ENCODE data around the gene TSPAN11.
"Not testable (repeated sequence)": the region's sequence is repeated elsewhere in the genome, so short reads cannot be mapped to it uniquely, and the experiment has no call there.

The TSPAN11 gene

DNA sequence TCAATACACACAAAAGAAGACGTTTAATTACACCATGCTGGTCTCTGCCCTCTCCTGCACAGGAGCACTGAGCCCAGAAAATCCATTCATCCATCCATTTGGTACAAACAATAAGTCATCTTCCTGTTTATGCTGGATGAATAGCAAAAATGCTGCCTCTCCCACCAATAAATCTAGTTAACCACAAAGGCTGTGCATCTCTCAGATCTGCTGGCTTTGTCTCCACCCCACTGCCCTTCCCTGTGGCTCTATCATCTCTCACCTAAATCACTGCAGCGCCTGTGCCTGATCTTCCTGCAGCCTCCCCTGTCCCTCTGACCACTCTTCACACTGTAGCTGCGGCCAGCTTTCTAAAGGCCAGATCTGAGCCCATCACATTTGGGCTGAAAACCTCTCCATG lies 74.2 kb downstream of the TSPAN11 start:
- DNase-seq = no peak

DNA sequence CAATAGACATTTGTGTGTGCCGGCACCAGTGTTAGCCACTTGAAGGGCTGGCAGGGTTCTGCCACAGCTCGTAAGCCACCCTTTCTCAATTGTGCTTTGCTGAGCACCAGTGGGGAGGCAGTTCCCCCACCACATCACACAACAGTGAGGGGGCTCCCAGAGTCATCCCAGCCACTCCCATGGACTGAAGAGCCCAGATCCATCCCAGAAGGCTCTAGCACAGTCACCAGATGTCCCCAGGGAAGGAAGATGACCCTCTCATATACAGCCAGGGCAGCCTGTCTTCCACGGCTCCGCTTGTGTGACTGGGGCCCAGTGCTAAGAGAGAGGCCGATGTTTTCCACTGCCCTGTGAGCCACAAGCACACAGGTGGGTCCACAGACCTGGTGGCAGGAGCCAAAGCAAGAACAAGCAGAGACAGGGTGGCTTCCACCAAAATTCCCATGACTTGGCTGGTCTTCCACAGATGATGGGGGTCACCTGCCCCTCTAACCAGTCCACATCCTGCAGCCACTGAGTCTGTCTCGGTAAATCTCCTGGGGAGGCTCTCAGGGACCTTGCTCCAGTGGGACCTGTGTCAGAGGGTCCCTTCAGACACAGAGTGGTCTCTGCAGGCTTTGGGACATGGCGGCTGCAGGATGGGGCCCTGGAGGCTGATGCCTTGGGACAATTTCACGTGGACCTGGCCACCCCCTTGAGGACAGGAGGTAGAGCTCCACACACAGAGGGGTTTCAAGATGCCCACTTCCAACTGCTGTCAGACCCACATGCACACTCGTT lies 75.2 kb downstream of the TSPAN11 start:
- no peak for DNase-seq

DNA sequence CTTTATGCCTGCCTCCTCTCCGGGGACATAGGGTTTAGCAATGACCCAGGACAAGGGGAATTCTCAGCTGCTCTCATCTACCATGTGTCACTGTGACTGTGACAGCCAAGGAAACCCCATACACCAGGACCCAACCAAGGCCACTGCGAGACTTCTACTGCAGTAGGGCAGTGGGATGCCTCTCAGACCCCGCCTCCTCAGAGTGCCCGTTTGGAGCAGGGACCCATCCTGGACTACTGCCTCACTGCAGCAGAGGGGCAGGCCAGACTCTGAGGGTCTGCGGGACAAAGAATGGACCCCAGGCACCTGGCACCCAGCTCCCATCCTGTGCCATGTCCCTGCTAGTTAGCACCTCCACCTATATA lies 75.8 kb downstream of the TSPAN11 start:
- DNase-seq = no peak

DNA sequence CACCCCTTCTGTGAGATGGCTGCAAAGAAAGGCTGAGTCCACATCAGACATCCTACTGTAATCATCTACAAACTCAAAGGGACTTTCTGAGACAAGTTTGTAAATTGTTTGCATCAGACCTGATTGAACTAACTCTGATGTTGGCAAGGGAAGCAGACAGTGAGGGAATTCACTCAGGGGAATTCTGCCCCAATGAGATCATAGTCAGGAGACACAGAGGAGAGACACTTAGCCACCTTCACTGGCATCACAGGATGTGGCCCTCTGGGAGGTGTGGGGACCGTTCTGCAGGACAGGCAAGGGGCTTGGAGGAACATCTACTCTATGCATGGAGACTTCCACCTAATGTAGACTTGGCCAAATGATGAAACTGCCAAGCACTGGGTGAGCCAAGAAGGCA lies 76.5 kb downstream of the TSPAN11 start:
- no peak for DNase-seq

DNA sequence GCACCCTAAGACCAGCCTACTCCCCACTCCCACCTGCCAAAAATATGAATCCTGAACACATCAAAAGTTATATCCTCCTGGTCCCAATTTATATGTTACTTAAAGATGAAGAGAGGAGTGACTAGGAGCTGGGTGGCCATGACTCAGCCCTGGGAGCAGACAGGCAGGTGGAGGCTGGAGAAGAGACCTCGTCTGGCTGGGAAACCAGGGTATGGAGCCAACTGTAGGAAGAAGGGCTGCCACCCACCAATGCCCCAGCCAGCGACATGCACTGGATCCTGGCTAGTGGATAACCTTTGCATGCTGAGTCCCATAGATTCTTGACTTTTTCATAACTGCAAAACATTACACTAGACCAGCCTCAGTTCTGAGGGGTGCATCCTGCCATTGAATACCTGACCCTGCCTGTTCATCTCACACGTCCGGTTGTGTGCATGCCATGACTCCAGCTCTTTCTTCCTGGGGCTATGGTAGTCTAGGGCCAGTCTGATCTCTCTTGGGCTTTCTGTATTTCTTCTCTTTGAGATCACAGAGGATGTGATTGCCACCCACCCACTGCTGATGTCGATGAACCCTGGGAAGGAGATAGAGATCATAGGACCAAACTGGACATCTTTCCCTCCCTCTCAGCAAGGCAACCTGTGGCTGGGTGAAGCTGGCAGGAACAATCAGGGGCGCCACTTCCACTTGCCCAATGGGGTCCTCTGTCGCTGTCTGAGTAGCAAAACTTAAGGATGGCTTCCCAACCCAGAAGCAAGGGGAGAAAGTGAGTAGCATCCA lies 77.5 kb downstream of the TSPAN11 start:
- no peak for DNase-seq

DNA sequence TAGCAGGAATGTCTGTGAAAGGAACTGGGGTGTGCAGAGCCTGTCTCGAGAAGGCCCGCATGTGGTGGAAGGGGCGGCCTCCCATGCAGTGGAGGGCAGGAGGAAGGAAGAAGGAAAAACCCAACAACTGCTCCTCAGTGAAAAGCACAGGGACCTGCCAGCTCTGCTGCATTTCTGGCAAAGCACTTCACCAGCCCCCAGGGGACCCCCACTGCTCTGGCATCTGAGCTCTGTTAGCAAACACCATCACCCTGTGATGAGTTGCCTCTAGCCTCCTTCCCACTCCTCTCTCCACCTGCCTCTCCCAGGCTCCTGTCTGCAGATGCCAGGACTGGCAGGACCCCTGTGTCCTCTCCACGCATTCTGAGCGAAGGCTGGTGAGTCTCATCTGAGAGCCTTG lies 78.1 kb downstream of the TSPAN11 start:
- DNase-seq = no peak

DNA sequence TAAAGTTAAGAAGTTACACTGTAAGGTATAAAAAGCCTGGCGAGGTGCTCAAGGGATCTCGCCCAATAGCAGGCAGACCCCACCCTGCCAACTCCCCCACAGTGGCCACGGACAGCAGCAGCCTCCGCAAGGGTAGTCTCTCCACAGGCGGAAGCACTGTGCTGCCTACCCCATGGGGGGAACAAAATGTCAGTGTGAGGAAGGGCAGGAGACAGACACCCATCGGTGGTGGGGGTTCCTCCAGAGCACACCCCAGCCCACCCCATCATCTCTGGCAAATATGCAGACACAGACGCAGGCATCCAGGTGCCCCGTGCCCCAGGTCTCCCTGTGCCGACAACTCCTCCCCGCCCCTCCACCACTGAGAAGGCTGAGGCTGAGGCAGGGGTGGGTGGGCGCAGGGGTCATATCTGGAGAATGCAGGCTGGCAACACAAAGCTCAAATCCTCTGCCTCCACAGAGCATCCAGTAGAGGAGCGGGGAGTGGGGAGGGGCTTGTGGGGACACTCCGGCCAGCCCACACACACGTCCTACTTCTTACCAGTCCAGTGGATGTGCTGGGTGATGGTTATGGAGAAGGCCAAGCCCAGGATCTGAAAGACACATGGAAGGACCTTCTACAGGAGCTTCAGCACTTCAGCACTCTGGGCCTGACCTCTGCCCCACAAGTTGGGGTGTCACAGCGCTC lies 78.9 kb downstream of the TSPAN11 start:
- no peak for DNase-seq

DNA sequence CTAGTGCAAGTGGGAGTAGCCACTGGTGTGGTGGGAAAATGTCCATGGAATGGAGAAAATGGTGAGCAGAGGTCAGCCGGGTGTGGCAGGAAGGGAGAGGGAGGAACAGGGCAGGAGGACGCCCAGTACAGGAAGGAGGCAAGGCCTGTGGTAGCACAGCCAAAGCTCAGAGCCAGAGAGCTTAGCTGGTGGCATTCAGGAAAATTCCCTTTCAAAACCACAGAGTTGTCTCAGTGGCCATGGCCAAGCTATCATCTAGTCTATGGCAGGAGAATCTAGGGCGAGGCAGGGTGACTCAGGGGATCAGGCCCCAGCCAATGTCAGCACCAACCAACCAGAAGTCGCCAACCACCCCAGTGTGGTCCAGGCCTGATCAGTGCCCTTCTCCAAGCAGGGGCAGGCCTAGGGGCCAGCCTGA lies 79.4 kb downstream of the TSPAN11 start:
- DNase-seq = no peak

DNA sequence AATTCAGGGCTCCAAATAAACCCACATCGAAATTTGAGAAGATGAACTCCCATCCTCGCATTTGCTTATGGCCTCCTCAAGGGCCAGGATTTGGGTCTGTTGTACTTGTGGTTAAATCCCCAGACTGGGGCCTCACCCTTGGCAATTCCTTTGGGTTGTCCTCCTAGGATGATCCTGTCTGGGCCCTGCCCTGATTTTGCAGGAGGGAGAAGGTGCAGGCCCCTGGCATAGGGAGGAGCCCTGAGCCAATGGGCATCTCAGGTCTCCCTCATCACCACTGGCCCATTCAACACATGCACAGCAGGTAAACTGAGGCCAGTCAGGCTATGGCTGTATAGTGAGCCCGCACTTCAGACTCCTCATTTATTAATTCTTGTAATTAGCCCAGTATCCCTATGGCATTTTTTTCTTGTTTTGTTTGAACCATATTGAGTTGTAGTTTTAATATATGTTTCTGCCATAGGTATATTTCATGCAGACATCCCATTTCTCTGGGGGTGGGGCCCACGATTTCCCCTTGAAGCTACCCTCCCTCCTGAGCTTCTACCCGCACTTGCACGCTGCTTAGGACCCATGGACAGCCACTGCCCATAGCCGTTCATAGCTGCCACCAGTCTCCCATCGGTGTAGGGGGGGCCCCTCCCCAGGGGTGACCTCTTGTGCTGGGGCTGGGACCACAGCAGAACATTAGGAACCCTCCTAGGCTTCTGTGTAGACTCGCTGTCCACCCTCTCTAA lies 80.0 kb downstream of the TSPAN11 start:
- DNase-seq = no peak

DNA sequence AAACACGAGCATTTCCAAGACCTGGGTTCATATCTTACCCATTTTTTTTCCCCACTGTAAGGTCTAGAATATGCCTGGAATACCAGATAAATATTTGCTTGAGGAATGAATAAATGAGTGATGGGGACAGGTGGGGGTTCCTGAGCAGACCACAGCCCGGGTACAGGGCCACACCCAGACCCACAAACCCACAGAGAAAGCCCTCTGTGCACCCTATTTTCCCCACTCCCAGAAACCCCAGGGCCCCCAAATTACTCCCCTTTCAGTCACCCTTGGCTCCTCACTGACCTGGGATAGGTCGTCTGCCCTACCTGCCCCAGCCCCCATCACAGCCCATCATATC lies 80.6 kb downstream of the TSPAN11 start:
- no peak for DNase-seq

DNA sequence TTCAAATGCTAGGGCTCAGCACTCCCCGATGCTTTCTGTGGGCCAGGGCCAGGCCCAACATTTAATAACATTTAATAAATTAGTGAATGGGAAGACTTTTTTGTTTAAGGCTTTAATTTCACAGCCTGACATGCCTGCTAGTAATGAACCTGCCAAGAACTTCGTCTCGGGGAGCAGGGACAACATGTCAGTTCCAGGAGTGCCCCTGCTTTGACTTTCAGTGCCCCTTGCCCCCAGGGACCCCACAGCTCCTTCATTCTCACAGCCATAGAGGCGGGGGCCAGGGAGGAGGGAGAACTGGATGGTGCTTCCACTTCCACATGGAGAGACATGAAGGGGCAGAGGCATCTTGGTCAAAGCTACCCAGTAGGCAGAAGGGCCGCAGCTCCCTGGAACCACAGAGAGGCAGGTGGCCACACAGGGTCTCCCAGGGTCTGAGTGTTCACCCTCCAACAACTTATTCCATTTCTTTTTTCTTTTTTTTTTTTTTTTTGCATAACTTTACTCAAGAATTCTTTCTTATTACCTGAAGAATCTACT lies 81.2 kb downstream of the TSPAN11 start:
- DNase-seq = no peak

DNA sequence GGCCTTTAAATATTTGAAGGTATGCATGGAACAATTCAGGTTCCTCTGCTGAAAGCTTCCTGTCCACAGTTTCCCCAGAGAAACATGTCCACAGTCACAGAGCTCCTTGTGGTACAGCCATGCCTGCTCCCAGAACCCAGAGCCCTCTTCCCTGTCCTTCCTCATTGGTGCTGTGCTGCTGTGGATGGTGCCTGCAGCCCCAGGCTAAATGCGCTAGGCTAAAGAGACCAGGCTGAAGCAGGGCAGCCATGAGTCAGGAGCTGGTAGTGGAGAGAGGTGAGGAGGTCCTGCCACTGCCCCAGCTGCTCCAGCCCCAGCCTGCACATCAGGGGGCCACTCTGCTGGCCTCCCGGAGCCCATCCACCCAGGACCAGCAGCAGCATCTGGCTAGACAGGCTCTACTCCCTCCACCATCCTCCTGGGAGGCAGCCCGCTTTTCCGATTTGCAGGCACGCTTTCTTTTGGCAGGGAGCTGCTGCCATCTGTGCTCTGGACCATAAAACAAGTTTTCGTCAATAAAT lies 81.8 kb downstream of the TSPAN11 start:
- DNase-seq = no peak

DNA sequence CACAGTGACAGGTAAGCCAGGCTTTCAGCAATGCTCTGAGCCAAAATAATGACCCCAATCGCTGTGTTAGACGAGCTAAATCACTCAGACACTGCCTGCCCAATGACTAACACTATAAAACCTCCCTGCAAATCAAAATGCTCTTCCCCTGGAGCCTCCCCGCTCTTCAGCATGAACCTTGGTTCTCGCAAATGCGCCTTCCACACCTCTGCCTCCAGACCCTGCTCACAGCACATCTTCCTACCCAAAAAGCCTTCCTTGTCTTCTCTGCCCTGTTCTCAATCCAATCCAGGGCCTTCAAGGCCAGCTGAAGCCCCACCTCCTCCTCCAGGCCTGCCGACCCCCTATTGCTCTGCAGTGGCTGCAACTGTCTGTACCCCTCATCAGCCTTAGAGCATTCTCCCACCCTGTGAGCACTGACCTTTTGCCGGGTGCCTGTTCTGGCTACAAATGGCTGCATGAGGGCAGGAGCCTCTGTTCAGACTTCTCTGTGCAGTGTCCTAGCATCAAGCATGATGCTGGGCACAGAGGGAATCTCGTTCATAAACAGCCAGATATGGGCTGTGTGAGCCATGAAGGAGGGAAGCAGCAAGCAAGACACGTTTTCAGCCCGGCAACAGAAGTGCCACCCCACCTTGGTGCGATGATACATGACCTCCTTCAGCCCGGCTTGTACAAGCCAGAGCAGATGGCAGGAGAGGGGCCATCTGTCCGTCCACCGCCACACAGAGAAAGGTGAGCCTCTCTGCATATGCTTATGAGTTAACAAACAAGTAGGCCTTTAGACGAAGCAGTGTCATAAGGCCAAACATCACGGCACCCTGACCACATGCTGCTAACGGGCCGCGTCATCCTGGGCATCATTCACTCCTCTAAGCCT lies 82.7 kb downstream of the TSPAN11 start:
- DNase-seq = no peak

DNA sequence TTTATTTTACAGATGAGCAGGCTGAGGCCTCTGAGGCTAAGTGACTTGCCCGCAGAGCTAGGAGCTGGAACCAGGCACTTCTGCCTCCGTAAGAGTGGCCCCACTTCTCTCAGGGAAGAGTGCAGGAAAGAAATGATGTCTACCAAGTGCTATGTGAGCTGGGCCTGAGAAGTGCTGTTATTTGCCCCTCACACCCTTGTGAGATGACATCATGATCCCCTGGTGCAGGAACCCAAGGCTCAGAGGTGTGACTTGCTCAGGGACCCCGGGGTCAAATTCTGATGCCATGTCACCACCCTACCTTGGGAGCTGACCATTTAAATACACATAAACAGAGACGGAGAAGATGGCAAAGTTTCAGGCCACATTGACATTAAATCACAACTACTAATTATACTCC lies 83.4 kb downstream of the TSPAN11 start:
- DNase-seq = no peak

DNA sequence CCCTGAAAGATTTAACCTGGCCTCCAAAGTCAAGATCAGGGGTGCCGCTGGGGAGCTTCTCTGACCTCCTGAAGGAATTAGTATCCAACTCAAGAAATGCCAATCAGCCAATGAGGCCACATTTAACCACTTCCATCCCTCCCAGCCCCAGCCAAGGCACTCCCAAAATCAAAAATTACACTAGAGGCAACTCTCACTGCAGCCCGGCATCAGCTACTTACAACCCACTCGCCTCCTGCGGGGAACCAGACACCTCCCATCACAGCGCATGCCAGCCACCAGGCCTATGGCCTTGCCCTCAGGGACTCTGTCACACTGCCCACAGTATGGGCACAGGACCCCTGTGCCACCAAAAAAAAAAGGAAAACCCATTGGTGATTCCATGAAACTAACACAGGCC lies 84.8 kb downstream of the TSPAN11 start:
- no peak for DNase-seq

DNA sequence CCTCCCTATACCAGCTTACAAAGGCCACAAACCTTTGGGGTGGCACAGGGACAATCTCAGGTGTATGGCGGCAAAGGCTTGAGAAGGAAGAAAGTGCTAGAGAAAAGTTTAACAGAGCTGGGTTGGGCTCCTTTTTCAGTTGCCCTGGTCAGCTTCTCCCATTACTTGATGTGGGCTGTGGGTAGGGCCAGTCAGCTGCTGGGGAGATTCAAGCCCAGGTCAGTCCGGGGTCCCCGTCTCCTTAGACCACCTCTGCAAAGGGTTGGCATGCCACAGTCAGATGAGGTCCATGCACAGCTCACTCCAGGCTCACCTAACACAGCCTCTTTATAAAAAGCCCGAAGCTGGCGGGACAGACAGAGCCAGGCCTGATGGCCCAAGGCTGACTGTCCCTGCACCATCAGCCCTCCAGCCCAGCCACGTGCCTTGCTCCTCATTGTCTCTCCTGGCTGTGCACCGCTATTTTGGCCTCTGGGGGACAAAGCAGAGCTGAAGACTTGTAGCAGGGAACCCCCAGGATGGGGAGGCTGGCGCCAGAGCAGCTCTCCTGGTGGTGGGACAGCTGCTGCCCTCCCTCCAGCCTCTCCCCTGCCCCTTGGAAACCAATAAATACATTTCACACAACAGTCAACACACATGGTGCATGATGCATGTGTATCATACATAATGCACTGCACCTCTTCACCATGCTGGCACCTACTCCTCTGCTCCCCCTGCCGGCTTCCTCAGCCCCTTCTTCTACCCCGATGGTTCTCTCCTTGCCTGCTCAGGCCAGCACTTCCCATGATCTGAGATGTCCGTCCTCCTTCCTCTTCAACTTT lies 85.4 kb downstream of the TSPAN11 start:
- no peak for DNase-seq

DNA sequence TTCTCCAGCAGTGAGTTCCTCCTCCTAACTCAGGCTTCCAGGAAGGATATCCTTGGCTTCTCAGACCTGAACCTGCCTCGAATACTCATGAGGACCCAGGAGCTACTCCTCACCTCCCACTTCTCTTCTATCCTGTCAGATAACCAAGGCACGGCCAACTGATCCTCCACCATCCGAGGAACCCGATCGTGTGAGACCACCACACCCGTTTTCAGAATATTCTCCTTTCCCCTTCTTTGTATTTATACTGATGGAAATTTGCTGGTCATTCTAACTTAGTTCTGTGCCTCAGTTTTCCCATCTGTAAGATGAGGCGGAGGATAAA lies 86.0 kb downstream of the TSPAN11 start:
- not testable (repeated sequence) for DNase-seq

DNA sequence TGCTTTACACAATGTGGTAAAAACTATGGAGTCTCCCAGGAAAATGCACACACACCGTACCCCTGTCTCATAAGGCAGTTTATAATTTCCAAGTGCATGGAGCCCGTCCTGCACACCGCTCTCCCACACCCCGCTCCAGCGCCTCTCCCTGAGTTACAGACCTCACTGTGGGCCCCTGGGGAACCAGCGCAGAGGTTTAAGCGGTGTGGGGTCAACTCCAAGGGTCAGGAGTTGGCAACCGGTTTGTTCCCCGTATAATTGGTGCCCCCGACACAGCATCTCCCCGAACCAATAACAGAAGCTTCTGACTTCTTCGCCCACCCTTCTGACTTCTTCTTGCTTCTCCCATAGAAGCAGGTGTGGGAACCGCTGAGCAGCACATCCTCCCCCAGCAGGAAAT lies 88.7 kb downstream of the TSPAN11 start:
- DNase-seq = no peak

DNA sequence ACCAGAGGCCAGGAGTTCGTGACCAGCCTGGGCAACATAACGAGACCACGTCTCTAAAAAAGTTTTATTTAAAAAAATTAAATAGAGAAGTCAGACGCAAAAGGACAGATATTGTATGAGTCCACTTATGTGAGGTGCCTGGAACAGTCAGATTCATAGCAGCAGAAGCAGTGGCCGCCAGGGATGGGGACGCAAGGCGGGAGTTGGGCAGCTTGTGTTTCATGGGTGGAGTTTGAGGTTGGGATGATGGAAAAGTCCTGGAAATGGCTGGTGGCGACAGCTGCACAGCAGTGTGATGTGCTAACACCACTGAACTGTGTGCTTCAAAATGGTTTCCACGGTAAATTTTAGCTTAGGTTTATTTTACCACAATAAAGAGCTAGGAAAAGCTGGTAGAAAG lies 89.5 kb downstream of the TSPAN11 start:
- no peak for DNase-seq

DNA sequence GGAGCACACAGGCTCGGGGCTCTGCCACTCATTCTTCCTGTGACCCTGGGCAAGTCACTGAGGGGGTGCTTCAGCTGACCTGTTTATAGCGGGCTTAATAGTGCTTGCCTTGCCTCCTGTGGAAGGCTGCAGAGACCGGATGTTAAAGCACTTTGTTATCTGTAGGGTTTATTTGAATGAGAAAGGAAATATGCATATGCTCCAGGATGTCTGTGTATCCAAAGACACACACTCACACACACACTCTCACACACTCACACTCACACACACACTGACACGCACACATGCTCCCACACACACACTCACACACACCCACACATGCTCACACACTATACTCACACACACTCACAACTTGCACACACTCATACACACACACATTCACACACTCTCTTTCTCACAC lies 91.0 kb downstream of the TSPAN11 start:
- DNase-seq = no peak

All from nucleus accumbens (tissue), 56 donors.